ACC112 (cell line): ENCODE results near the gene MRPS24.

ENCODE experiments used
- H2AFZ ChIP-seq: fragments of 200-600 bp; sonication (generic); one replicate; pipeline ENCODE4 v1.6.0; 2017; ENCODE audit warnings: antibody characterized with exemption, low read length; ENCODE audit not compliant: unreplicated experiment
- H3K27ac ChIP-seq: fragments of 200-600 bp; sonication (generic); 2 replicates; pipeline ENCODE4 v1.5.1; 2014; ENCODE audit warnings: low read depth, mild to moderate bottlenecking, antibody characterized with exemption, low read length, moderate library complexity
- H3K27me3 ChIP-seq: fragments of 200-600 bp; sonication (generic); 2 replicates; pipeline ENCODE4 v1.6.1; 2014; ENCODE audit warnings: mild to moderate bottlenecking, antibody characterized with exemption, low read length, moderate library complexity, mixed read lengths; ENCODE audit not compliant: insufficient read depth
- H3K36me3 ChIP-seq: fragments of 200-600 bp; sonication (generic); 2 replicates; pipeline ENCODE4 v1.6.1; 2016; ENCODE audit warnings: mild to moderate bottlenecking, antibody characterized with exemption, low read length, moderate library complexity, mixed read lengths; ENCODE audit not compliant: insufficient read depth
- H3K4me1 ChIP-seq: fragments of 200-600 bp; sonication (generic); one replicate; pipeline ENCODE4 v1.6.1; 2016; ENCODE audit warnings: low read length, mixed read lengths; ENCODE audit not compliant: insufficient read depth, unreplicated experiment, control insufficient read depth
- H3K4me3 ChIP-seq: fragments of 200-600 bp; sonication (generic); 2 replicates; pipeline ENCODE4 v1.5.1; 2014; ENCODE audit warnings: mild to moderate bottlenecking, low read depth, low read length
- H3K79me2 ChIP-seq: fragments of 200-600 bp; sonication (generic); one replicate; pipeline ENCODE4 v1.6.0; 2016; ENCODE audit warnings: low read length; ENCODE audit not compliant: control insufficient read depth, unreplicated experiment, insufficient read depth

The MRPS24 gene

DNA sequence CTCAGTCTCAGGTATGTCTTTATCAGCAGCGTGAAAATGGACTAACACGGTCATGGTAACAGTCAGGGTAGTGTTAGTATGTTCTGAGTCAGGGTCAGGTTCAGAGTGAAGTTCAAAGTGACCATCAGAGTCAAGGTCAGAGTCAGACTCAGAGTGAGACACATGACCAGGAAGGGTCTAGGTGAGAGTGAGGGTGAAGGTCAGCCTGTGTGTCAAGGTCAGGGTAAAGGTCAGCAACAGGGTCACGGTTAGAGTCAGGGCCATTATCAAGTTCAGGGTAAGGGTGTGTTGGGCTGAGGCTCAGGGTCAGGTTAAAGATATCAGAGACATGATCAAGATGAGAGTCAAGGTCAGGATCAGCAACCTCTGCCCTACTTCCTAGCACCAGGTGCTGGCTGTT, 4.0 kb downstream of the MRPS24 start:
- Histone ChIP-seq H3K36me3 (peaks cover 17% of the 10 kb centered on the region; the same call in 1 of the 2 replicates), H3K27ac (no peak overlapping the region), H3K4me1 (peaks cover 12% of the 10 kb centered on the region), H3K4me3 (no peak overlapping the region), H2AFZ (no peak overlapping the region), H3K27me3 (no peaks in the 10 kb centered on the region), H3K79me2 (peaks cover 10% of the 10 kb centered on the region)

DNA sequence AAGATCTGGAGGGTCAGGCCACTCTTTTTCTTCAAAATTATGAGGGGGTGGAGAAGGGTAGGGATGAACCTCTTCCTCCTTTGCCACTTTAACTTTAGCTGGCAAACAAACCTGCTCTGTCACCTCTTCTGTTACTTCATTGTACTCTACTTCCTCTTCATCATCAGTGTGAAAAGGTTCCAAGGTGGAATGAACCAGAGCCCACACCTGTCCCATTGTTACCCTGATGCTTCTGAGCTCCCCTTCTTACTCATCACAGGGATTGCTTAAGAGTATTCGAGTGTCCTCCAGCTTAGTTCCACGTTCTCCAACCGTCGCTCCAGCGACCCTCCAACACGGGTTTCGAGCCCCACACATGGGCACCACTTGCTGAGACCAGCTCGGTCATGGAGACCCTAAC, 5.2 kb downstream of the MRPS24 start:
- H3K27ac ChIP-seq = no peak overlapping the region
- no peaks in the 10 kb centered on the region for H3K27me3 ChIP-seq
- peaks cover 9% of the 10 kb centered on the region for H3K4me1 ChIP-seq
- H3K79me2 ChIP-seq = peaks cover 10% of the 10 kb centered on the region
- H2AFZ ChIP-seq = no peak overlapping the region
- H3K36me3 ChIP-seq = peaks cover 17% of the 10 kb centered on the region; the same call in 1 of the 2 replicates
- H3K4me3 ChIP-seq = no peak overlapping the region

DNA sequence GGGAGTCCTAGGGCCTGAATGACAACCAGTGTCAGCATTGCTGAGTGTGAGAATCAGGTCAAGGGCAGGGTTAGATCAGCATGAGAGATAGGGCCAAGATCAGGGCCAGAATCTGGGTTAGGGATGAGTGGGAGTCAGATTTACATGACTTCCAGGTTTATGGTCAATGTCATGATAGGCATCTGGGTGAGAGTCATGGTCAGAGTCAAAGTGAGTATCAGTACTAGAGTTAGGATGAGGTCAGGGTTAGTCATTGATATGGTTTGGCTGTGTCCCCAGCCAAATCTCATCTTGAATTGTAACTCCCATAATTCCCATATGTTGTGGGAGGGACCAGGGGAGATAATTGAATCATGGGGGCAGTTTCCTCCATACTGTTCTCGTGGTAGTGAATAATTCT, 12.3 kb downstream of the MRPS24 start:
- no peaks in the 10 kb centered on the region for H3K4me1 ChIP-seq
- no peak overlapping the region for H3K4me3 ChIP-seq

DNA sequence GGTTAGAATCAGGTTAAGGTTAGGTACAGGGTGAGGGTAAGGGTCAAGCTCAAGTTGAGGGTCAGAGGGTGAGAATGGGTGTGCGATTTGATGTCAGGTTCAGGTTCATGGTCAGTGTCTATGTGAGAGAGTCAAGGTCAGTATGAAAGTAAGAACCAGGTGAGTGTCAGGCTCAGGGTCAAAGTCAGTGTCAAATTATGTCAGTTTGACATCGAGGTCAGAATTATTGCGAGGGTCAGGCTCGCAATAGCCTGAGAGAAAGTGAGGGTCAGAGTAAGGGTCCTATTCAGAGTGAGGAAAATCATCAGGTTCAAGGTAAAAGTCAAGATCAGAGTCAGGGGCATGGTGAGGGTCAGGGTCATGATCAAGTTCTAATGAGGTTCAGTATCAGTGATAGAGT, 13.0 kb downstream of the MRPS24 start:
- Histone ChIP-seq H3K36me3 (no peaks in the 10 kb centered on the region), H3K79me2 (no peaks in the 10 kb centered on the region), H3K4me1 (no peaks in the 10 kb centered on the region), H3K4me3 (no peak overlapping the region), H3K27me3 (no peaks in the 10 kb centered on the region), H2AFZ (no peak overlapping the region), H3K27ac (no peak overlapping the region)

More for the DNA sequence above, 12.3 kb downstream of the MRPS24 start:
- H3K36me3 ChIP-seq = no peaks in the 10 kb centered on the region
- H3K27me3 ChIP-seq = no peaks in the 10 kb centered on the region
- H2AFZ ChIP-seq = no peak overlapping the region
- no peaks in the 10 kb centered on the region for H3K79me2 ChIP-seq
- no peak overlapping the region for H3K27ac ChIP-seq

DNA sequence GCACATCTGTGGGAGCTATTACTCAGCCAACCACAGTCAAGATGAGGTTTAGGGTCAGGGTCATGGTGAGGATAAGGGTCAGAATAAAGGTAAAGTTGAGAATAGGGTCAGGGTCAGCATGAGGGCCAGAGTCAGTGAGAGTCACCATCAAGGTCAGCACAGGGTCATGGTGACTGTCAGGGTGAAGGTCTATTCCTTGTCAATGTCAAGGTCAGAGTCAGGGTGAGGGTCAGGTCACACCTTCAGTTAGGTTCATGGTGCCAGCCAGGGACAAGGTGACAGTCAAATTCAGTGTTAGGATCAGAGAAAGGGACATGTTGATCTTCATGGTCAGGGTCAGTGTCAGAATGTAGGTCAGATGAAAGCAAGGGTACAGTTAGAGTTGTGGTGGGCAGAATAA, 14.1 kb downstream of the MRPS24 start:
- H3K27ac ChIP-seq = no peak overlapping the region
- no peaks in the 10 kb centered on the region for H3K79me2 ChIP-seq
- H3K4me1 ChIP-seq = no peaks in the 10 kb centered on the region
- no peak overlapping the region for H2AFZ ChIP-seq
- H3K4me3 ChIP-seq = no peak overlapping the region
- no peaks in the 10 kb centered on the region for H3K36me3 ChIP-seq
- no peaks in the 10 kb centered on the region for H3K27me3 ChIP-seq

DNA sequence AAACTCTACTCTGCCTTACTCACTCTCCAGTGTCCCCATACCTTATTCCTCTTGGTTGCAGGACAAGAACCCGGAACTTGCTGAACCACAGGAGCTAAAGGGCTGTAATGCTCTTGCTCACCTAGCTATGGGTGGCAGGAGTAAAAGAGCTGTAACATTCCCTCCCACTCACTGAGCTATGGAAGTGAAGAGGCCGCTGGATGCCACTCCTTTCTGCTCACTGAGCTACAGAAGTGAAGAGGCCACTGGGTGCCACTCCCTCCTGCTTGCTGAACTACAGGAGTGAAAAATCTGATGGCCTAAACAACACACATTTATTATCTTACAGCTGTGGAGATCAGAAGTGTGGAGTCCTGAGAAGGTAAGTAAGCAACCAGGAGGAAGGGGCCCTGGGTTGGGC, 17.5 kb downstream of the MRPS24 start:
- H3K36me3 ChIP-seq = no peaks in the 10 kb centered on the region
- H2AFZ ChIP-seq = no peak overlapping the region
- no peaks in the 10 kb centered on the region for H3K27me3 ChIP-seq
- H3K27ac ChIP-seq = no peak overlapping the region
- no peak overlapping the region for H3K4me3 ChIP-seq
- H3K4me1 ChIP-seq = no peaks in the 10 kb centered on the region
- no peaks in the 10 kb centered on the region for H3K79me2 ChIP-seq

DNA sequence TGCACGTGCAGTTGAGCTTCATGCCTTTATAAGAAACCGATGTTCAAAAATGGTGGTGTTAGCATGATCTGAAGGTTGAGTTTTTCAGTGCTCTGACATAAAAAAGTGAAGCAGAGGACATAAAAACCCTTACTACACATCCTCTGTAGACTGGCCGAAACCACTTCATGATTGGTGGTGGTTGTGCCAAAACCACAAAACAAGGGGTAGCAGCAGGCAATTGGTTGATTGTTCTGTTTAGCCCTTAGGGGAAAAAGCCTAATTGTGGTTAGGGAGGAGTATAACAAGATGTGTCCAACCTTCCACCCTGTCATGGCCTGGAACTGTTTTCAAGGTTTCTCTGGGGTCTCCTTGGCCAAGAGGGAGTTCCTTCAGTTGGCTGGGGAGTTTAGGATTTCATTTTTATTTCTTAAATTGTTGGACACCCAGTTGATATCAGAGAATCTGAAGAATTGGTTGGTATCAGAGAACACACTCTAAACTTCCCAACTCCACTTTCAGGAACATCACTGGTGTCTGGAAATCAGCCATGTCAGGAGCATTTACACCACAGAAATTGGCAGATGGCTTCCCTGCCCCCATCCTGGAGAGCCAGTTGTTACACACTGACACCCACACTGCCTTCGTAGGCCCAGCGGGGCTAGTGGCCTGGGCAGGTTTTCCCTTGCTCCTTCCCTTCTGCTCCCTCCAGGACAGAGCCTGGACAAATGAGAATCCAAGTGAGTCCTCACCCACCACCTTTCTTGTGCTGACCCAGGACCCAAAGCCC, 18.8 kb downstream of the MRPS24 start:
- Histone ChIP-seq H3K4me1 (no peaks in the 10 kb centered on the region), H3K27me3 (no peaks in the 10 kb centered on the region)

DNA sequence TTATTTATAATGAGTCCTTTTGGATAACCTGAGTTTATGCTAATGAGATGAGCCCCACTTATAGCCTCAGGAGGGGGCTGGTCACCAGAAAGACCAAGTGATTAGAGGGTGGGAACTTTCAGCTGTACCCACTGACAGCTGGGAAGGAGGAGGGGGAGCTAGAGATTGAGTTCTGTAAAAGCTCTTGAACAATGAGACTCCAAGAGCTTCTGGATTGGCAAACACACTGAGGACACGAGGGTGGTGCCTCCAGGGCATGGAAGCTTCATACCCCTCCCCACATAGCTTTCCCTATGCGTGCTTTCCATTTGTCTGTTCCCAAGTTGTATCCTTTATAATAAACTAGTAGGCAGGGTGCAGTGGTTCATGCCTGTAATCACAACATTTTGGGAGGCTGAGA, 20.3 kb downstream of the MRPS24 start:
- Histone ChIP-seq H3K27me3 (no peaks in the 10 kb centered on the region), H3K4me3 (no peak overlapping the region), H3K4me1 (no peaks in the 10 kb centered on the region)

More for the DNA sequence above, 18.8 kb downstream of the MRPS24 start:
- H3K36me3 ChIP-seq = no peaks in the 10 kb centered on the region
- no peak overlapping the region for H3K4me3 ChIP-seq
- no peaks in the 10 kb centered on the region for H3K79me2 ChIP-seq
- H2AFZ ChIP-seq = no peak overlapping the region
- no peak overlapping the region for H3K27ac ChIP-seq

DNA sequence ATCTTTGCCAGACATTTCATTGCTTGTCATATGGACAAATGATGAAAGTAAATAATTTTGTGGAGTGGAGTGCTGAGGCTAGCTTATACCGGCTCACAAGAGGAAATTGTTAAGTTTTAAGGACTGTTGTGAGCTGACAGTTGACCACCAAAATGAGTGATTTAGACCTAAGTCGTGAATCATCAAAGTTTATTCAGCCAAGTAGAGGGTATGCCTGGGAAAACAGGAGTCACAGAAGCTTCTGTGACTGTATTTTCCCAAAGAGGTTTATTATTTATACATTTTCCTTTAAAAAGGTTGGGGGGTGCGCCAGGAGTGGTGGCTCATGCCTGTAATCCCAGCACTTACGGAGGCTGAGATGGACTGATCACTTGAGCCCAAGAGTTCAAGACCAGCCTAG, 21.8 kb downstream of the MRPS24 start:
- Histone ChIP-seq H2AFZ (no peak overlapping the region), H3K27ac (no peak overlapping the region), H3K36me3 (no peaks in the 10 kb centered on the region), H3K27me3 (no peaks in the 10 kb centered on the region), H3K4me3 (no peak overlapping the region), H3K79me2 (no peaks in the 10 kb centered on the region), H3K4me1 (no peaks in the 10 kb centered on the region)

More for the DNA sequence above, 20.3 kb downstream of the MRPS24 start:
- Histone ChIP-seq H2AFZ (no peak overlapping the region), H3K79me2 (no peaks in the 10 kb centered on the region), H3K36me3 (no peaks in the 10 kb centered on the region), H3K27ac (no peak overlapping the region)

DNA sequence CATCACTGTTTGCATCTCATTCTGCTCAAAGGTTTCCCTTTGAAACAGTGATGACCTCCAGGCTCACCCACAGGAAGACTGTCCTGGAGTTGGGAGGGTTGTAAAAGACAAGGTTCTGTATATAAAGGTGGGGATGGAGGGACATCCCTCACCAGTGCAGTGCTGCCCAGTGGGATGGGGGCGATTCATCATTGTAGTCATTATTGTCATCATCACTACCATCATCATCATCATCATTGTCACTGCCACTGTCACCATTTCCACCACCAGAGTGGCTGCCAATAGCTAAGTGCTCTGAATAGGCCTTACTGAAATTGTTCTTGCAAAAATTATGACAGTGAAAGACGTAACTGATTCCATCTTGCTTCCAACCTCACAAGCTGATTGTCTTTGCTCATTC, 24.7 kb downstream of the MRPS24 start:
- H3K27me3 ChIP-seq = no peaks in the 10 kb centered on the region
- no peaks in the 10 kb centered on the region for H3K79me2 ChIP-seq
- H3K4me1 ChIP-seq = no peaks in the 10 kb centered on the region
- no peak overlapping the region for H3K4me3 ChIP-seq
- H2AFZ ChIP-seq = no peak overlapping the region
- no peaks in the 10 kb centered on the region for H3K36me3 ChIP-seq
- H3K27ac ChIP-seq = no peak overlapping the region

DNA sequence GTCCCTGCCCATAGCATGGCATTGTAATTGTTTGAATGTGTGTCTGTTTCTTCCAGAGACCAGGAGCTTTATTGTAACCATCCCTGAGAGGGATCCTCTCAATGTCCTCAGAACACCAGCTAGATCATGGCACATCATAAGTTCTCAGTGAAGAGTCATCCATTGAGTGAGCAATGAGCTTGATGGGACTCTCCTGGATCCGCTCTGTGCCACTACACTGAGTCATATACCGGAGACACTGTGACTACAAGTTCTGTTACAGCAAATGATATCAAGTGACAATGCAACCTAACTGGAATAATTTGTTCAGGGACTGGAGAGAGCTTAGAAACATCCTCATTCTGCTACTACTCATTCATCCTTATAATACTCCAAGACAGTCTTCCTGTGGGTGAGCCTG, 25.1 kb downstream of the MRPS24 start:
- H3K36me3 ChIP-seq = no peaks in the 10 kb centered on the region
- H2AFZ ChIP-seq = no peak overlapping the region
- H3K79me2 ChIP-seq = no peaks in the 10 kb centered on the region
- H3K27ac ChIP-seq = no peak overlapping the region
- no peaks in the 10 kb centered on the region for H3K27me3 ChIP-seq
- no peaks in the 10 kb centered on the region for H3K4me1 ChIP-seq
- no peak overlapping the region for H3K4me3 ChIP-seq
